K562 (cell line): ENCODE results near the gene GUCA2B. TPM values are rescaled to one million over a fixed set of nuclear protein-coding genes. Genes with fewer than 3 reads are reported as not detected.

Experiments
- ATAC-seq: fragments of 200-7000 bp; cut with Tn5 transposase; 3 replicates; pipeline ENCODE4 v1.9.1; 2020; ENCODE audit warnings: moderate library complexity
- BruUV-seq: library from RNA; stranded (reverse); fragments of 400-500 nt; replicated peaks from 2 replicates; lab custom pipeline; 2021; lab: Mats Ljungman, UMichigan
- CTCF ChIA-PET: fragments of 300-600 bp; formaldehyde crosslinking; extraction: SDS; loops from one replicate; lab custom pipeline; 2021; ENCODE audit warnings: low intra/inter-chr PET ratio; lab: Yijun Ruan, JAX
- POLR2A ChIA-PET: fragments of 300-600, 350-650 bp; sonication (Branson Sonifier 250); formaldehyde crosslinking; extraction: SDS; loops from one replicate; lab custom pipeline; 2021; ENCODE audit warnings: antibody characterized with exemption, inconsistent platforms; lab: Yijun Ruan, JAX
- DNase-seq, 4 experiments: peaks; one replicate each; pipeline versions ENCODE4 v3.0.0 to v3.0.0-alpha.2; 2011 to 2018; ENCODE audit warnings: low spot score in 3 of 4, mixed read lengths in 3 of 4; ENCODE audit errors: extremely low read depth in 1 of 4
- FAIRE-seq: peaks from 2 replicates; lab custom pipeline; 2011; peaks lifted over from hg19 to GRCh38; lab: Jason Lieb, UNC
- H2AFZ ChIP-seq: 2 replicates; pipeline ENCODE4 v1.6.0; 2011; ENCODE audit warnings: low read depth, low read length, control low read depth, inconsistent platforms
- H3K27ac ChIP-seq: fragments of 200-600 bp; 3 replicates; pipeline ENCODE4 v1.8.0; 2011; ENCODE audit warnings: low read depth, mild to moderate bottlenecking, control low read depth, inconsistent platforms, low read length, moderate library complexity, mixed read lengths; ENCODE audit errors: extremely low read depth
- H3K27me3 ChIP-seq, 2 experiments: fragments of 300-600 bp in 1 of 2; 2 replicates in 1 of 2; 3 replicates in 1 of 2; pipeline versions ENCODE4 v1.6.0 to v1.8.0; 2011; ENCODE audit warnings: inconsistent platforms in 2 of 2, low read length in 2 of 2, mild to moderate bottlenecking in 1 of 2, mixed read lengths in 1 of 2, moderate library complexity in 1 of 2; ENCODE audit not compliant: control insufficient read depth in 2 of 2, insufficient read depth in 2 of 2
- H3K36me3 ChIP-seq: fragments of 300-600 bp; 3 replicates; pipeline ENCODE4 v1.8.0; 2011; ENCODE audit warnings: mild to moderate bottlenecking, low read length, inconsistent platforms; ENCODE audit not compliant: control insufficient read depth, insufficient read depth
- H3K4me1 ChIP-seq, 2 experiments: fragments of 200-600 bp in 1 of 2; replicated peaks in 1 of 2; 2 replicates in 1 of 2; 3 replicates in 1 of 2; pipeline versions ENCODE4 v1.5.1 to v1.8.0; 2011; ENCODE audit warnings: inconsistent platforms in 2 of 2, low read length in 2 of 2, mild to moderate bottlenecking in 1 of 2, mixed read lengths in 1 of 2, moderate library complexity in 1 of 2; ENCODE audit not compliant: control insufficient read depth in 2 of 2, insufficient read depth in 2 of 2
- H3K4me2 ChIP-seq: 2 replicates; pipeline ENCODE4 v1.6.1; 2011; ENCODE audit warnings: low read length, control low read depth, inconsistent platforms, mixed read lengths; ENCODE audit not compliant: insufficient read depth
- H3K4me3 ChIP-seq: fragments of 200-600 bp; sonication (generic), shearing (Covaris generic); 2 replicates; pipeline ENCODE4 v1.5.1; 2016; ENCODE audit warnings: control low read depth, inconsistent platforms
- H3K79me2 ChIP-seq: fragments of 200-600 bp; 3 replicates; pipeline ENCODE4 v1.8.0; 2011; ENCODE audit warnings: low read length, inconsistent platforms; ENCODE audit not compliant: control insufficient read depth, insufficient read depth
- H3K9ac ChIP-seq, 2 experiments: 2 replicates each; pipeline versions ENCODE4 v1.6.0 to v1.6.1; 2011; ENCODE audit warnings: low read depth in 2 of 2, low read length in 2 of 2, control low read depth in 1 of 2, inconsistent platforms in 1 of 2, mild to moderate bottlenecking in 1 of 2, mixed read lengths in 1 of 2; ENCODE audit not compliant: insufficient read depth in 1 of 2
- H3K9me1 ChIP-seq: one replicate; pipeline ENCODE4 v1.6.0; 2011; ENCODE audit warnings: inconsistent platforms, mild to moderate bottlenecking, low read length, moderate library complexity; ENCODE audit not compliant: control insufficient read depth, insufficient read depth
- H3K9me3 ChIP-seq: replicated peaks from 2 replicates; pipeline ENCODE4 v1.5.1; 2011; ENCODE audit warnings: low read depth, low read length, inconsistent platforms; ENCODE audit not compliant: control insufficient read depth, insufficient read depth
- H4K20me1 ChIP-seq: replicated peaks from 2 replicates; pipeline ENCODE4 v1.6.1; 2011; ENCODE audit warnings: low read length, inconsistent platforms, mixed read lengths; ENCODE audit not compliant: control insufficient read depth, insufficient read depth
- ATF3 ChIP-seq, 2 experiments: fragments of 450-650 bp in 1 of 2; sonication (generic) in 1 of 2; formaldehyde crosslinking in 1 of 2; IDR thresholded peaks in 1 of 2; conservative IDR thresholded peaks in 1 of 2; 2 replicates each; pipeline versions ENCODE4 v1.6.1 to v1.8.1; 2016 to 2023; ENCODE audit warnings: mild to moderate bottlenecking in 2 of 2, moderate library complexity in 2 of 2, inconsistent platforms in 1 of 2, missing genetic modification reagents in 1 of 2
- NFIC ChIP-seq: fragments of 450-650 bp; IDR thresholded peaks from 2 replicates; pipeline ENCODE4 v1.6.1; 2017; ENCODE audit warnings: mild to moderate bottlenecking, inconsistent platforms
- WGBS: fragments of 100-300 bp; shearing (Covaris generic); methylation state at CpG from one replicate; pipeline ENCODE4 v1.1.6; 2016; ENCODE audit warnings: low coverage, mixed read lengths; ENCODE audit not compliant: insufficient coverage; ENCODE audit errors: missing lambda C conversion rate; 5-methylcytosine and 5-hydroxymethylcytosine counted together
- in situ Hi-C: fragments of 300-500 bp; cut with MboI; formaldehyde crosslinking; loops from 4 replicates; pipeline ENCODE4 v1.15.0; 2018; ENCODE audit warnings: inconsistent platforms, mixed read lengths
- intact Hi-C: fragments of 100-400 bp; cut with micrococcal nuclease; formaldehyde crosslinking; loops from 2 replicates; pipeline ENCODE4 v1.14.2; 2022
- polyA plus RNA-seq, 8 experiments: library from polyadenylated mRNA; depleted of rRNA in 4 of 8; stranded (reverse) in 5 of 8; unstranded in 3 of 8; fragments of >200 nt; fragmentation: Nextera tagmentation in 2 of 8; fragmentation: Illumina TruSeq in 1 of 8; extraction: Ambion mirVana in 2 of 8; extraction: Trizol in 1 of 8; gene quantifications; 2 replicates each; pipeline versions ENCODE4 v1.2.1 to v1.2.3, GENCODE V29; 2011 to 2014; ENCODE audit warnings: inconsistent platforms in 1 of 8, missing spikeins in 1 of 8
- total RNA-seq, 7 experiments: library from RNA; depleted of rRNA in 6 of 7; stranded (reverse); fragments of >200 nt in 6 of 7; fragmentation: Illumina TruSeq in 2 of 7; extraction: Trizol in 2 of 7; gene quantifications; 2 replicates each; pipeline versions ENCODE4 v1.2.1 to v1.2.3, GENCODE V29; 2011 to 2021; ENCODE audit warnings: low replicate concordance in 1 of 7

The GUCA2B gene
- total and polyA plus RNA-seq, 9 of the 15 experiments (the other 6 are each of a cell fraction or from before 2014, with no cell fraction given): not detected

- 9% methylated on average over 12 of the region's 12 CpGs for WGBS
- no peak overlapping the region for H3K4me2 ChIP-seq
- H3K9ac ChIP-seq: peak overlapping the region in 1 of 2 experiments; percentile 48; a peak in 1 of 4 replicates
- no TSS peak for BruUV-seq
- peaks cover 0 to 16% of the 10 kb centered on the region in 2 experiments; a peak in 1 of 5 replicates for H3K4me1 ChIP-seq
- ChIA-PET CTCF (no interaction called here), POLR2A (no interaction called here)
- FAIRE-seq (no peak), ATAC-seq (no peak), DNase-seq (no peak)
- peaks cover 3 to 39% of the 10 kb centered on the region in 2 experiments; a peak in 3 of 5 replicates for H3K27me3 ChIP-seq
- TF ChIP-seq NFIC (peak; percentile 88), ATF3 (IDR thresholded peaks at IDR 0.05) (no peak), ATF3 (CRISPR knock-in tag; conservative IDR thresholded peaks at IDR 0.05) (no peak)
- no peak overlapping the region for H2AFZ ChIP-seq
- no peaks in the 10 kb centered on the region; the same call in 1 of the 2 replicates for H3K9me3 ChIP-seq
- intact Hi-C loops (no loop called here), in situ Hi-C loops (no loop called here)
- H3K4me3 ChIP-seq: no peak overlapping the region
- H3K27ac ChIP-seq: no peak overlapping the region
- no peaks in the 10 kb centered on the region for H3K9me1 ChIP-seq
- no peaks in the 10 kb centered on the region for H3K79me2 ChIP-seq
- no peaks in the 10 kb centered on the region for H3K36me3 ChIP-seq
- H4K20me1 ChIP-seq: no peaks in the 10 kb centered on the region; the same call in 1 of the 2 replicates
Measured at GRCh38 chr1:42165511-42166210, 12.5 kb downstream of the GUCA2B start.
